Activated CD8-positive, alpha-beta T cell treated with anti-CD3 and anti-CD28 coated beads for 36 hours (primary cell): Measurements from ENCODE around the gene NCAN. TPM values are rescaled to one million over a fixed set of nuclear protein-coding genes. Genes with fewer than 3 reads are reported as not detected.

Source experiments
- ATAC-seq: fragments of 200-7000 bp; cut with Tn5 transposase; one replicate; pipeline ENCODE4 v1.10.0; 2021; ENCODE audit warnings: mild to moderate bottlenecking, moderate library complexity
- CTCF ChIA-PET: fragments of 350-600 bp; sonication (Branson Sonifier 250); formaldehyde crosslinking; loops from one replicate; lab custom pipeline; 2021; ENCODE audit warnings: antibody characterized with exemption; lab: Charles Lee
- POLR2A ChIA-PET: fragments of 350-600 bp; sonication (Branson Sonifier 250); formaldehyde crosslinking; loops from one replicate; lab custom pipeline; 2021; ENCODE audit warnings: antibody characterized with exemption; lab: Charles Lee
- DNase-seq: peaks from one replicate; pipeline ENCODE4 v3.0.0-alpha.2; 2020
- H3K27ac Mint-ChIP-seq: one replicate; pipeline ENCODE4 v1.8.0; 2021; ENCODE audit warnings: mild to moderate bottlenecking, mixed read lengths
- H3K27me3 Mint-ChIP-seq: one replicate; pipeline ENCODE4 v1.8.0; 2021; ENCODE audit warnings: mixed read lengths
- H3K36me3 Mint-ChIP-seq: one replicate; pipeline ENCODE4 v1.8.0; 2021; ENCODE audit warnings: low read depth, mixed read lengths
- H3K4me1 Mint-ChIP-seq: one replicate; pipeline ENCODE4 v1.8.0; 2021; ENCODE audit warnings: low read depth, mixed read lengths
- H3K4me3 Mint-ChIP-seq: one replicate; pipeline ENCODE4 v1.8.0; 2021; ENCODE audit warnings: mild to moderate bottlenecking, moderate library complexity, mixed read lengths
- H3K9me3 Mint-ChIP-seq: one replicate; pipeline ENCODE4 v1.8.0; 2021; ENCODE audit warnings: mixed read lengths
- CTCF ChIP-seq: fragments of 200-600 bp; IDR thresholded peaks from one replicate; pipeline ENCODE4 v1.8.0; 2022; ENCODE audit warnings: antibody characterized with exemption, mild to moderate bottlenecking
- intact Hi-C: fragments of 100-400 bp; cut with micrococcal nuclease; formaldehyde crosslinking; loops from one replicate; pipeline ENCODE4 v1.10.0; 2022
- total RNA-seq, 2 experiments: library from RNA; stranded (reverse); gene quantifications; one replicate each; pipeline ENCODE4 v1.2.3, GENCODE V29; 2021

NCAN gene
- total RNA-seq, 2 experiments from 2014 or later = not detected

GRCh38 chr19:19234220-19234816 is 22.6 kb downstream of the NCAN start:
- POLR2A ChIA-PET = no interaction called here

GRCh38 chr19:19236173-19236572 is 24.4 kb downstream of the NCAN start:
- POLR2A ChIA-PET = no interaction called here
- no peak for TF ChIP-seq CTCF
- peaks cover 2% of the 10 kb centered on the region for H3K36me3 Mint-ChIP-seq
- peaks cover 14% of the 10 kb centered on the region for H3K27me3 Mint-ChIP-seq
- H3K4me1 Mint-ChIP-seq = no peaks in the 10 kb centered on the region
- no peak overlapping the region for H3K27ac Mint-ChIP-seq
- CTCF ChIA-PET = no interaction called here
- no peak overlapping the region for H3K4me3 Mint-ChIP-seq
- no peak for DNase-seq
- intact Hi-C loops = no loop called here
- no peak for ATAC-seq
- H3K9me3 Mint-ChIP-seq = peaks cover 15% of the 10 kb centered on the region

More at GRCh38 chr19:19234220-19234816, 22.6 kb downstream of the NCAN start:
- H3K4me1 Mint-ChIP-seq = no peaks in the 10 kb centered on the region
- CTCF ChIA-PET = interaction anchor here (0.8 to 2.3 kb wide), 2 partner anchors 10 to 23 kb away, joined by 3 to 9 read pairs; no protein-coding TSS in a partner anchor
- peaks cover 15% of the 10 kb centered on the region for H3K9me3 Mint-ChIP-seq
- H3K36me3 Mint-ChIP-seq = peaks cover 2% of the 10 kb centered on the region
- TF ChIP-seq CTCF = no peak
- no peak overlapping the region for H3K4me3 Mint-ChIP-seq
- H3K27ac Mint-ChIP-seq = no peak overlapping the region
- no peak for DNase-seq
- peaks cover 10% of the 10 kb centered on the region for H3K27me3 Mint-ChIP-seq
- no peak for ATAC-seq
- intact Hi-C loops = no loop called here

- Mint-ChIP-seq H3K4me3 (no peak overlapping the region), H3K36me3 (peaks cover 2% of the 10 kb centered on the region), H3K4me1 (no peaks in the 10 kb centered on the region), H3K9me3 (peaks cover 15% of the 10 kb centered on the region), H3K27me3 (peaks cover 14% of the 10 kb centered on the region), H3K27ac (no peak overlapping the region)
- no peak for ATAC-seq
- DNase-seq = no peak
- ChIA-PET POLR2A (interaction anchor here (0.6 kb wide), 1 partner anchor 274 kb away, joined by 3 read pairs; no protein-coding TSS in a partner anchor), CTCF (no interaction called here)
- TF ChIP-seq CTCF = no peak
- intact Hi-C loops = no loop called here
These were observed 26.6 kb downstream of the NCAN start for GRCh38 chr19:19238126-19238894.

- no peak for DNase-seq
- no peak overlapping the region for H3K4me3 Mint-ChIP-seq
- CTCF ChIA-PET = no interaction called here
- peaks cover 10% of the 10 kb centered on the region for H3K27me3 Mint-ChIP-seq
- peaks cover 8% of the 10 kb centered on the region for H3K9me3 Mint-ChIP-seq
- TF ChIP-seq CTCF = no peak
- intact Hi-C loops = no loop called here
- POLR2A ChIA-PET = no interaction called here
- peaks cover 2% of the 10 kb centered on the region for H3K36me3 Mint-ChIP-seq
- no peak for ATAC-seq
- no peaks in the 10 kb centered on the region for H3K4me1 Mint-ChIP-seq
- no peak overlapping the region for H3K27ac Mint-ChIP-seq
These were observed 27.9 kb downstream of the NCAN start for GRCh38 chr19:19239675-19240074.

- ATAC-seq (no peak), DNase-seq (no peak)
- no peak for TF ChIP-seq CTCF
- Mint-ChIP-seq H3K27me3 (peaks cover 10% of the 10 kb centered on the region), H3K36me3 (peaks cover 2% of the 10 kb centered on the region), H3K4me1 (no peaks in the 10 kb centered on the region), H3K9me3 (peaks cover 8% of the 10 kb centered on the region), H3K27ac (no peak overlapping the region), H3K4me3 (no peak overlapping the region)
- intact Hi-C loops = no loop called here
- ChIA-PET CTCF (no interaction called here), POLR2A (no interaction called here)
These were observed 28.7 kb downstream of the NCAN start for GRCh38 chr19:19240476-19240875.
